Smooth muscle cell (in vitro differentiated cells): Measurements from ENCODE around the gene VPS26A. TPM values are rescaled to one million over a fixed set of nuclear protein-coding genes. Genes with fewer than 3 reads are reported as not detected.
"Not testable (repeated sequence)": the region's sequence is repeated elsewhere in the genome, so short reads cannot be mapped to it uniquely, and the experiment has no call there.

Source experiments
- DNase-seq: peaks from one replicate; lab custom pipeline; 2025; ENCODE audit not compliant: unreplicated experiment; lab: John Stamatoyannopoulos, UW
- H2AFZ ChIP-seq: fragments of 200-600 bp; sonication (generic); 2 replicates; pipeline ENCODE4 v1.6.0; 2016; ENCODE audit warnings: antibody characterized with exemption, low read depth, mild to moderate bottlenecking
- H3F3A ChIP-seq: fragments of 200-600 bp; sonication (generic); 2 replicates; pipeline ENCODE4 v1.6.0; 2017; ENCODE audit warnings: antibody characterized with exemption, low read depth
- H3K27ac ChIP-seq: fragments of 200-600 bp; sonication (generic); 2 replicates; pipeline ENCODE4 v1.5.1; 2016; ENCODE audit warnings: low read depth, mild to moderate bottlenecking
- H3K27me3 ChIP-seq: fragments of 200-600 bp; sonication (generic); 2 replicates; pipeline ENCODE4 v1.6.1; 2016; ENCODE audit warnings: low read depth, mild to moderate bottlenecking
- H3K36me3 ChIP-seq: fragments of 200-600 bp; sonication (generic); 2 replicates; pipeline ENCODE4 v1.5.1; 2016; ENCODE audit warnings: low read depth
- H3K4me1 ChIP-seq: fragments of 200-600 bp; sonication (generic); 2 replicates; pipeline ENCODE4 v1.5.1; 2016; ENCODE audit warnings: low read depth
- H3K4me2 ChIP-seq: fragments of 200-600 bp; sonication (generic); 2 replicates; pipeline ENCODE4 v1.6.0; 2016; ENCODE audit warnings: mild to moderate bottlenecking
- H3K4me3 ChIP-seq: fragments of 200-600 bp; sonication (generic); 2 replicates; pipeline ENCODE4 v1.5.1; 2016; ENCODE audit warnings: mild to moderate bottlenecking
- H3K79me2 ChIP-seq: fragments of 200-600 bp; sonication (generic); 2 replicates; pipeline ENCODE4 v1.6.0; 2016; ENCODE audit warnings: low read depth, mild to moderate bottlenecking
- H3K9ac ChIP-seq: fragments of 200-600 bp; sonication (generic); 2 replicates; pipeline ENCODE4 v1.6.0; 2016; ENCODE audit warnings: low read depth
- H3K9me3 ChIP-seq: fragments of 200-600 bp; sonication (generic); replicated peaks from 2 replicates; pipeline ENCODE4 v1.5.1; 2016; ENCODE audit warnings: low read depth
- H4K20me1 ChIP-seq: fragments of 200-600 bp; sonication (generic); 2 replicates; pipeline ENCODE4 v1.6.0; 2016; ENCODE audit warnings: low read depth
- WGBS: methylation state at CpG from one replicate; pipeline ENCODE4 v1.1.7; 2016; ENCODE audit warnings: low lambda C conversion rate; 5-methylcytosine and 5-hydroxymethylcytosine counted together
- polyA plus RNA-seq: library from polyadenylated mRNA; unstranded; fragments of >200 nt; fragmentation: Nextera tagmentation; extraction: Ambion mirVana; gene quantifications from 2 replicates; pipeline ENCODE4 v1.2.1, GENCODE V29; 2016
- total RNA-seq: library from RNA; depleted of rRNA; stranded (reverse); fragments of >200 nt; gene quantifications from 2 replicates; pipeline ENCODE4 v1.2.3, GENCODE V29; 2014
- TF ChIP-seq, protein P1 (sequence below): fragments of 200-600 bp; sonication (generic); IDR thresholded peaks from 2 replicates; pipeline ENCODE4 v1.5.1; 2017; ENCODE audit warnings: borderline replicate concordance, mild to moderate bottlenecking, antibody characterized with exemption; ENCODE audit not compliant: insufficient read depth, poor library complexity, severe bottlenecking

The VPS26A gene
- total and polyA plus RNA-seq, 2 experiments from 2014 or later, result 28.3 to 36.8 TPM

DNA sequence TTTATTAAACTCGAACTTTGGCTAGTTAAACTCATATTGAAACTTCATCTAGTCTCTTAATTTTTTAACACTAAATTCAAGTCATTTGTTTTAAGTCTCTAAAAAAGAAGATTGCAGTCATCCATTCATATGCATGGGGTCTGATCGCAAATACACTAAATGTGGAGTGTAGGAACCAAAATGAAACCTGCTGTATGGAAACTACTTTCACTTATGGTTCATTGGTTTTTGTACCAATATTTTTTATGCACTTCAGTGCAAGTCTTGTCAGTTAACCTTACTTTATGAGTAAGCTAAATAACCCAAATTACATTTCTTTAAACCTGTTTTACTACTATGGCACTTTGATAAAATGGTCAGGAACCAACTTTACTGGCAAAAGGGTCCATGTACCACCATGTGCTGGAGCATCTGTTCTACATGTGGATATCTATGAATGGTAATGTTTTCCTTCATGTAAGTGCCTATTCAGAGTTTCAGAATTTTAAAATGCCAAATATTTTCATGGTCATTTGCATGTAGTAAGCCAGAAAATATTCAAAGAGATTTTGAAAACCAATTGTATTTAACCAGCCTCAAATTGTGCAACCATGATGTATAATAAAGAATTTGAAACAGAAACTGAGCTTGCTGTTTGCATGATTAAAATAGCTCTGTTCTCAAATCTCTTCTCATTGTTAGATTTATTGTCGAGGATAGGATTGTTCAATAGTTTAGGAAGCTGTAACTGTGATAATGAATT lies 48.4 kb downstream of the VPS26A start:
- Histone ChIP-seq H4K20me1 (no peaks in the 10 kb centered on the region), H3K27ac (no peak overlapping the region), H3K4me1 (no peaks in the 10 kb centered on the region), H3K4me2 (no peak overlapping the region), H3K36me3 (peaks cover 8% of the 10 kb centered on the region), H3F3A (no peaks in the 10 kb centered on the region), H3K9me3 (no peaks in the 10 kb centered on the region), H3K27me3 (no peaks in the 10 kb centered on the region), H3K9ac (no peak overlapping the region), H3K4me3 (no peak overlapping the region), H3K79me2 (no peaks in the 10 kb centered on the region), H2AFZ (no peak overlapping the region)
- 95% methylated on average over 3 of the region's 3 CpGs for WGBS
- DNase-seq, result no peak
- TF ChIP-seq, protein P1, sequence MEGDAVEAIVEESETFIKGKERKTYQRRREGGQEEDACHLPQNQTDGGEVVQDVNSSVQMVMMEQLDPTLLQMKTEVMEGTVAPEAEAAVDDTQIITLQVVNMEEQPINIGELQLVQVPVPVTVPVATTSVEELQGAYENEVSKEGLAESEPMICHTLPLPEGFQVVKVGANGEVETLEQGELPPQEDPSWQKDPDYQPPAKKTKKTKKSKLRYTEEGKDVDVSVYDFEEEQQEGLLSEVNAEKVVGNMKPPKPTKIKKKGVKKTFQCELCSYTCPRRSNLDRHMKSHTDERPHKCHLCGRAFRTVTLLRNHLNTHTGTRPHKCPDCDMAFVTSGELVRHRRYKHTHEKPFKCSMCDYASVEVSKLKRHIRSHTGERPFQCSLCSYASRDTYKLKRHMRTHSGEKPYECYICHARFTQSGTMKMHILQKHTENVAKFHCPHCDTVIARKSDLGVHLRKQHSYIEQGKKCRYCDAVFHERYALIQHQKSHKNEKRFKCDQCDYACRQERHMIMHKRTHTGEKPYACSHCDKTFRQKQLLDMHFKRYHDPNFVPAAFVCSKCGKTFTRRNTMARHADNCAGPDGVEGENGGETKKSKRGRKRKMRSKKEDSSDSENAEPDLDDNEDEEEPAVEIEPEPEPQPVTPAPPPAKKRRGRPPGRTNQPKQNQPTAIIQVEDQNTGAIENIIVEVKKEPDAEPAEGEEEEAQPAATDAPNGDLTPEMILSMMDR, result no peak

DNA sequence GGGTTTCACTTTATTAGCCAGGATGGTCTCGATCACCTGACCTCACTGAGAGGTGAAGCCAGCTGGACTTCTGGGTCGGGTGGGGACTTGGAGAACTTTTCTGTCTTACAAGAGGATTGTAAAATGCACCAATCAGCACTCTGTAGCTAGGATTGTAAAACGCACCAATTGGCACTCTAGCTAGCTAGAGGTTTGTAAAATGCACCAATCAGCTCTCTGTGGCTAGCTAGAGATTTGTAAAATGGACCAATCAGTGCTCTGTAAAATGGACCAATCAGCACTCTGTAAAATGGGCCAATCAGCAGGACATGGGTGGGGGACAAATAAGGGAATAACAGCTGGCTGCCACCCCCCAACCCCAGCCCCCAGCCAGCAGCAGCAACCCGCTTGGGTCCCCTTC lies 51.3 kb downstream of the VPS26A start:
- H4K20me1 ChIP-seq, H3K9ac ChIP-seq, H3K4me2 ChIP-seq, H3K27me3 ChIP-seq, H3K4me3 ChIP-seq, DNase-seq, H3K27ac ChIP-seq, H3K36me3 ChIP-seq, H3K4me1 ChIP-seq, H3K79me2 ChIP-seq, H3F3A ChIP-seq, H2AFZ ChIP-seq, H3K9me3 ChIP-seq: not testable (repeated sequence)
- 95% methylated on average over 4 of the region's 4 CpGs for WGBS

DNA sequence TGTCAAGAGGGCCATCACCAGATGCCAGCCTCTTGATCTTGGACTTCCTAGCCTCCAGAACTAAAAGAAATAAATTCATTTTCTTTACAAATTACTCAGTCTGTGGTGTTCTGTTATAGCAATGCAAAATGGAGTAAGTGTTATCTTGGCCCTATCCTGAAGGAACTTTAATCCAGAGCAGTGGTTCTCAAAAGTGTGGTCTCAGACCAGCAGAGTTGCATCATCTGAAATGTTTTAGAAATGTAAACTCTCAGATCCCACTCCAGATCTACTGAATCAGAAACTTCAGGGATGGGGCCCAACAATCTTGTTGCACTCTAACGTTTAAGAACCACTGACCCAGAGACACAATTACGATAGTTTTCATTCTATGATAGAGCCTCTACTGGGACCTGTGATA lies 52.8 kb downstream of the VPS26A start:
- Histone ChIP-seq H3K79me2 (peaks cover 17% of the 10 kb centered on the region), H3K9me3 (no peaks in the 10 kb centered on the region), H3K27me3 (no peaks in the 10 kb centered on the region), H3K27ac (no peak overlapping the region), H3K4me3 (no peak overlapping the region), H3K9ac (no peak overlapping the region), H2AFZ (no peak overlapping the region), H3F3A (no peaks in the 10 kb centered on the region), H3K4me1 (peaks cover 9% of the 10 kb centered on the region), H3K4me2 (no peak overlapping the region), H4K20me1 (no peaks in the 10 kb centered on the region), H3K36me3 (no peaks in the 10 kb centered on the region)
- TF ChIP-seq, protein P1, result no peak
- 77% methylated on average over 2 of the region's 2 CpGs for WGBS
- DNase-seq, result no peak

DNA sequence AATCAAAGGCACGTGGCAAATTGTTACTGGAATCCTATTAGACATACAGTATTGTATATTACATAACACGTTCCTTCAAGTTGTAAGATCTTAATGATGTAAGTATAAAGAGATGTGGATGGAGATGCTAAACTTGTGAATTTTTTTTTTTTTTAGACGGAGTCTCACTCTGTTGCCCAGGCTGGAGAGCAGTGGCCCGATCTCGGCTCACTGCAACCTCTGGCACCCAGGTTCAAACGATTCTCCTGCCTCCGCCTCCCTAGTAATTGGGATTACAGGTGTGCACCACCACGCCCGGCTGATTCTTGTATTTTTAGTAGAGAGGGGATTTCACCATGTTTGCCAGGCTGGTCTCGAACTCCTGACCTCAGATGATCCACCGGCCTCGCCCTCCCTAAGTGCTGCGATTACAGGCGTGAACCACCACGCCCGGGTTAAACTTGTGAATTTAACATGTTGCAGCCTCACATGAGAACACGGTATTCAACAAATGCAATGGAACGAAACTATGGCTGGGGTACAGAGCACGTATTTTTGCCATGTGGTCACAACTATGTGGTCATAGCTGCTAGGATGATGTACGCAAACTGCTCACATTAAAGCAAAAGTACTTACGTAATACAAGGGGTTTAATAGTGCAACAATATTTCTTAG lies 55.2 kb downstream of the VPS26A start:
- H3K27ac ChIP-seq, result peak overlapping the region; percentile 96
- peak overlapping the region; percentile 100 for H3K9ac ChIP-seq
- H3K79me2 ChIP-seq, result peaks cover 41% of the 10 kb centered on the region
- H3K4me2 ChIP-seq, result peak overlapping the region; percentile 98
- H3K4me3 ChIP-seq, result peak overlapping the region; percentile 99
- no peaks in the 10 kb centered on the region for H3F3A ChIP-seq
- H3K4me1 ChIP-seq, result peaks cover 9% of the 10 kb centered on the region
- no peak for DNase-seq
- no peaks in the 10 kb centered on the region for H3K27me3 ChIP-seq
- no peaks in the 10 kb centered on the region for H3K9me3 ChIP-seq
- H2AFZ ChIP-seq, result peak overlapping the region; percentile 78
- H4K20me1 ChIP-seq, result no peaks in the 10 kb centered on the region
- TF ChIP-seq, protein P1, result no peak
- WGBS, result 63% methylated on average over 21 of the region's 21 CpGs
- no peaks in the 10 kb centered on the region for H3K36me3 ChIP-seq
